WTC11 (cell line): ENCODE results near the gene SCAF11. TPM values are rescaled to one million over a fixed set of nuclear protein-coding genes. Genes with fewer than 3 reads are reported as not detected.
A peak's percentile ranks its signal among the peaks of the same experiment; 100 is the strongest.

Source experiments
- ATAC-seq: fragments of 200-7000 bp; cut with Tn5 transposase; 2 replicates; pipeline ENCODE4 v1.10.0; 2021; ENCODE audit warnings: mild to moderate bottlenecking, moderate library complexity
- CTCF ChIA-PET: fragments of 300-600 bp; sonication (Branson Sonifier 250); formaldehyde crosslinking; loops from one replicate; lab custom pipeline; 2021; ENCODE audit warnings: antibody characterized with exemption; lab: Charles Lee
- POLR2A ChIA-PET: fragments of 350-600 bp; sonication (Branson Sonifier 250); formaldehyde crosslinking; loops from one replicate; lab custom pipeline; 2021; ENCODE audit warnings: antibody characterized with exemption; lab: Charles Lee
- DNase-seq: peaks from one replicate; pipeline ENCODE4 v3.0.0; 2021; ENCODE audit warnings: low spot score
- H3K27ac Mint-ChIP-seq: 2 replicates; pipeline ENCODE4 v1.8.0; 2021; ENCODE audit warnings: mixed read lengths
- H3K27me3 Mint-ChIP-seq: 2 replicates; pipeline ENCODE4 v1.8.0; 2021; ENCODE audit warnings: low read depth, mild to moderate bottlenecking, moderate library complexity, mixed read lengths
- H3K36me3 Mint-ChIP-seq: 2 replicates; pipeline ENCODE4 v1.8.0; 2021; ENCODE audit warnings: mixed read lengths
- H3K4me1 Mint-ChIP-seq: 2 replicates; pipeline ENCODE4 v1.8.0; 2022; ENCODE audit warnings: mixed read lengths
- H3K4me3 Mint-ChIP-seq: 2 replicates; pipeline ENCODE4 v1.8.0; 2021; ENCODE audit warnings: mild to moderate bottlenecking, moderate library complexity, mixed read lengths
- H3K9me3 Mint-ChIP-seq: 2 replicates; pipeline ENCODE4 v1.8.0; 2021; ENCODE audit warnings: mixed read lengths
- CBFB ChIP-seq: sonication (generic); formaldehyde crosslinking; IDR thresholded peaks from 2 replicates; pipeline ENCODE4 v1.8.1; 2022; ENCODE audit warnings: mild to moderate bottlenecking, low read depth, missing genetic modification reagents
- CREM ChIP-seq: sonication (generic); formaldehyde crosslinking; IDR thresholded peaks from 2 replicates; pipeline ENCODE4 v1.8.1; 2022; ENCODE audit warnings: mild to moderate bottlenecking, missing genetic modification reagents, moderate library complexity
- GRHL2 ChIP-seq: fragments of 250-450 bp; sonication (Bioruptor Pico); IDR thresholded peaks from 2 replicates; pipeline ENCODE4 v1.8.0; 2022; ENCODE audit warnings: mild to moderate bottlenecking, moderate library complexity; ENCODE audit not compliant: insufficient replicate concordance, severe bottlenecking
- JAZF1 ChIP-seq: fragments of 250-450 bp; sonication (Bioruptor Pico); IDR thresholded peaks from 2 replicates; pipeline ENCODE4 v1.9.0; 2021; ENCODE audit warnings: moderate library complexity, mild to moderate bottlenecking, inconsistent platforms
- NR1H2 ChIP-seq: sonication (generic); formaldehyde crosslinking; IDR thresholded peaks from 2 replicates; pipeline ENCODE4 v1.9.0; 2021; ENCODE audit warnings: mild to moderate bottlenecking, moderate library complexity, missing genetic modification reagents
- RORB ChIP-seq: fragments of 250-450 bp; sonication (Bioruptor Pico); IDR thresholded peaks from 2 replicates; pipeline ENCODE4 v1.9.0; 2021; ENCODE audit warnings: mild to moderate bottlenecking
- SMAD3 ChIP-seq: sonication (generic); formaldehyde crosslinking; IDR thresholded peaks from 2 replicates; pipeline ENCODE4 v1.8.0; 2022; ENCODE audit warnings: missing genetic modification reagents, mild to moderate bottlenecking, borderline replicate concordance
- ZNF396 ChIP-seq: fragments of 250-450 bp; sonication (Bioruptor Pico); IDR thresholded peaks from 2 replicates; pipeline ENCODE4 v1.8.0; 2021; ENCODE audit warnings: mild to moderate bottlenecking, moderate library complexity, borderline replicate concordance
- total RNA-seq: library from RNA; stranded (reverse); gene quantifications from 3 replicates; pipeline ENCODE4 v1.2.3, GENCODE V29; 2021
- TF ChIP-seq, protein P1 (sequence below): sonication (generic); formaldehyde crosslinking; IDR thresholded peaks from 2 replicates; pipeline ENCODE4 v1.8.1; 2023; ENCODE audit warnings: mild to moderate bottlenecking, missing genetic modification reagents
- TF ChIP-seq, protein P2 (sequence below): sonication (generic); formaldehyde crosslinking; IDR thresholded peaks from 2 replicates; pipeline ENCODE4 v1.8.1; 2022; ENCODE audit warnings: low read depth, mild to moderate bottlenecking, moderate library complexity, missing genetic modification reagents, borderline replicate concordance
- TF ChIP-seq, protein P3 (sequence below): sonication (generic); formaldehyde crosslinking; IDR thresholded peaks from 2 replicates; pipeline ENCODE4 v1.8.1; 2022; ENCODE audit warnings: mild to moderate bottlenecking, missing genetic modification reagents, moderate library complexity, borderline replicate concordance
- TF ChIP-seq, protein P4 (sequence below): sonication (generic); formaldehyde crosslinking; IDR thresholded peaks from 2 replicates; pipeline ENCODE4 v1.8.0; 2022; ENCODE audit warnings: missing genetic modification reagents
- TF ChIP-seq, protein P5 (sequence below): fragments of 250-450 bp; sonication (Bioruptor Pico); IDR thresholded peaks from 2 replicates; pipeline ENCODE4 v2.1.2; 2022; ENCODE audit warnings: mild to moderate bottlenecking, moderate library complexity
- TF ChIP-seq, protein P6 (sequence below): sonication (generic); formaldehyde crosslinking; IDR thresholded peaks from 2 replicates; pipeline ENCODE4 v1.8.0; 2022; ENCODE audit warnings: mild to moderate bottlenecking, missing genetic modification reagents
- TF ChIP-seq, protein P7 (sequence below): fragments of 200-600 bp; IDR thresholded peaks from 2 replicates; pipeline ENCODE4 v1.8.0; 2022; ENCODE audit warnings: antibody characterized with exemption
- TF ChIP-seq, protein P8 (sequence below): sonication (generic); formaldehyde crosslinking; conservative IDR thresholded peaks from 2 replicates; pipeline ENCODE4 v1.8.1; 2022; ENCODE audit warnings: mild to moderate bottlenecking, missing genetic modification reagents

SCAF11 gene
- total RNA-seq, 1 experiment from 2014 or later = 72.6 TPM

DNA sequence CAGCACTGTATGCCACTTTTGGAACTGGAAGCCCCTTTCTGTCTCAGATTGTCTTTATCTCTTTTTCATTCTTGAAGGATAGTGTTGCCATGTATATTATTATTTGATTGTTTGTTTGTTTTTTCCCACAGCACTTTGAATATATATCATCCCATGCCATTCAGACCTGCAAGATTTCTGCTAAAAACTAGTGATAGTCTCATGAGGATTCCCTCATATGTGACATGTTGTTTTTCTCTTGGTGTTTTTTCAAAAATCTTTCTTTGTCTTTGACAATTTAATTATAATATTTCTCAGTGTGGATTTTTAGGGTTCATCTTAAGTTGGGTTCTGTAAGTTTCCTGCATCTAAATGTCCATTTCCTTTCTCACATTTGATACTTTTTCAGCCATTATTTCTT lies 36.8 kb upstream of the SCAF11 start:
- Mint-ChIP-seq H3K4me3 (no peak overlapping the region), H3K4me1 (peaks cover 1% of the 10 kb centered on the region), H3K27me3 (peaks cover 7% of the 10 kb centered on the region; the same call in 1 of the 2 replicates), H3K36me3 (peaks cover 48% of the 10 kb centered on the region), H3K27ac (no peak overlapping the region), H3K9me3 (peaks cover 66% of the 10 kb centered on the region)
- ATAC-seq (no peak), DNase-seq (no peak)
- POLR2A ChIA-PET = no interaction called here
- CTCF ChIA-PET = no interaction called here
- TF ChIP-seq GRHL2 (CRISPR knock-in tag) = no peak
- TF ChIP-seq, protein P1, sequence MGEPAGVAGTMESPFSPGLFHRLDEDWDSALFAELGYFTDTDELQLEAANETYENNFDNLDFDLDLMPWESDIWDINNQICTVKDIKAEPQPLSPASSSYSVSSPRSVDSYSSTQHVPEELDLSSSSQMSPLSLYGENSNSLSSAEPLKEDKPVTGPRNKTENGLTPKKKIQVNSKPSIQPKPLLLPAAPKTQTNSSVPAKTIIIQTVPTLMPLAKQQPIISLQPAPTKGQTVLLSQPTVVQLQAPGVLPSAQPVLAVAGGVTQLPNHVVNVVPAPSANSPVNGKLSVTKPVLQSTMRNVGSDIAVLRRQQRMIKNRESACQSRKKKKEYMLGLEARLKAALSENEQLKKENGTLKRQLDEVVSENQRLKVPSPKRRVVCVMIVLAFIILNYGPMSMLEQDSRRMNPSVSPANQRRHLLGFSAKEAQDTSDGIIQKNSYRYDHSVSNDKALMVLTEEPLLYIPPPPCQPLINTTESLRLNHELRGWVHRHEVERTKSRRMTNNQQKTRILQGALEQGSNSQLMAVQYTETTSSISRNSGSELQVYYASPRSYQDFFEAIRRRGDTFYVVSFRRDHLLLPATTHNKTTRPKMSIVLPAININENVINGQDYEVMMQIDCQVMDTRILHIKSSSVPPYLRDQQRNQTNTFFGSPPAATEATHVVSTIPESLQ (CRISPR knock-in tag) = no peak
- TF ChIP-seq JAZF1 (CRISPR knock-in tag) = no peak
- TF ChIP-seq, protein P2, sequence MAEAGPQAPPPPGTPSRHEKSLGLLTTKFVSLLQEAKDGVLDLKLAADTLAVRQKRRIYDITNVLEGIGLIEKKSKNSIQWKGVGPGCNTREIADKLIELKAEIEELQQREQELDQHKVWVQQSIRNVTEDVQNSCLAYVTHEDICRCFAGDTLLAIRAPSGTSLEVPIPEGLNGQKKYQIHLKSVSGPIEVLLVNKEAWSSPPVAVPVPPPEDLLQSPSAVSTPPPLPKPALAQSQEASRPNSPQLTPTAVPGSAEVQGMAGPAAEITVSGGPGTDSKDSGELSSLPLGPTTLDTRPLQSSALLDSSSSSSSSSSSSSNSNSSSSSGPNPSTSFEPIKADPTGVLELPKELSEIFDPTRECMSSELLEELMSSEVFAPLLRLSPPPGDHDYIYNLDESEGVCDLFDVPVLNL (CRISPR knock-in tag) = no peak
- TF ChIP-seq, protein P3, sequence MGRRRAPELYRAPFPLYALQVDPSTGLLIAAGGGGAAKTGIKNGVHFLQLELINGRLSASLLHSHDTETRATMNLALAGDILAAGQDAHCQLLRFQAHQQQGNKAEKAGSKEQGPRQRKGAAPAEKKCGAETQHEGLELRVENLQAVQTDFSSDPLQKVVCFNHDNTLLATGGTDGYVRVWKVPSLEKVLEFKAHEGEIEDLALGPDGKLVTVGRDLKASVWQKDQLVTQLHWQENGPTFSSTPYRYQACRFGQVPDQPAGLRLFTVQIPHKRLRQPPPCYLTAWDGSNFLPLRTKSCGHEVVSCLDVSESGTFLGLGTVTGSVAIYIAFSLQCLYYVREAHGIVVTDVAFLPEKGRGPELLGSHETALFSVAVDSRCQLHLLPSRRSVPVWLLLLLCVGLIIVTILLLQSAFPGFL (CRISPR knock-in tag) = no peak

DNA sequence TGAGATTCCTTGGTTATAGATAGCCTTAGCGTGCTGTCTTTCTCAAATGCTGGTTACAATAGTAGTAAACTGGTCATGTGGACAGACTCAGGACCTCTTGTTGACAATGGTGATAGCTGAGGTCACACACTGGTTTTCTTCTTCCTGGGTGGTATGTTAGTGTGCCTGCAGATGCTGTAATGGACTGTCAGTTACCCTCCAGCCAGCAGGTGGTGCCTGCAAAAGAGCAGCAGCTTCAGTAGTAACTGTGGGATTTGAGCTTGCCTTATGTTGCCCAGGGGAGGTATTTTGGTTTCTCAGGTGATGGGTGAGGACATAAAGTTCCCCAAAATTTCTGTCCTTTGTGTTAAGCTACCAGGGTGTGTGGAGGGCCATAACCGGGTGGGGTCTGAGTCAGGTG lies 33.7 kb upstream of the SCAF11 start:
- H3K4me1 Mint-ChIP-seq = peaks cover 17% of the 10 kb centered on the region
- DNase-seq = no peak
- H3K4me3 Mint-ChIP-seq = no peak overlapping the region
- H3K27me3 Mint-ChIP-seq = peaks cover 7% of the 10 kb centered on the region; the same call in 1 of the 2 replicates
- no peak for TF ChIP-seq RORB (CRISPR knock-in tag)
- TF ChIP-seq, protein P4, sequence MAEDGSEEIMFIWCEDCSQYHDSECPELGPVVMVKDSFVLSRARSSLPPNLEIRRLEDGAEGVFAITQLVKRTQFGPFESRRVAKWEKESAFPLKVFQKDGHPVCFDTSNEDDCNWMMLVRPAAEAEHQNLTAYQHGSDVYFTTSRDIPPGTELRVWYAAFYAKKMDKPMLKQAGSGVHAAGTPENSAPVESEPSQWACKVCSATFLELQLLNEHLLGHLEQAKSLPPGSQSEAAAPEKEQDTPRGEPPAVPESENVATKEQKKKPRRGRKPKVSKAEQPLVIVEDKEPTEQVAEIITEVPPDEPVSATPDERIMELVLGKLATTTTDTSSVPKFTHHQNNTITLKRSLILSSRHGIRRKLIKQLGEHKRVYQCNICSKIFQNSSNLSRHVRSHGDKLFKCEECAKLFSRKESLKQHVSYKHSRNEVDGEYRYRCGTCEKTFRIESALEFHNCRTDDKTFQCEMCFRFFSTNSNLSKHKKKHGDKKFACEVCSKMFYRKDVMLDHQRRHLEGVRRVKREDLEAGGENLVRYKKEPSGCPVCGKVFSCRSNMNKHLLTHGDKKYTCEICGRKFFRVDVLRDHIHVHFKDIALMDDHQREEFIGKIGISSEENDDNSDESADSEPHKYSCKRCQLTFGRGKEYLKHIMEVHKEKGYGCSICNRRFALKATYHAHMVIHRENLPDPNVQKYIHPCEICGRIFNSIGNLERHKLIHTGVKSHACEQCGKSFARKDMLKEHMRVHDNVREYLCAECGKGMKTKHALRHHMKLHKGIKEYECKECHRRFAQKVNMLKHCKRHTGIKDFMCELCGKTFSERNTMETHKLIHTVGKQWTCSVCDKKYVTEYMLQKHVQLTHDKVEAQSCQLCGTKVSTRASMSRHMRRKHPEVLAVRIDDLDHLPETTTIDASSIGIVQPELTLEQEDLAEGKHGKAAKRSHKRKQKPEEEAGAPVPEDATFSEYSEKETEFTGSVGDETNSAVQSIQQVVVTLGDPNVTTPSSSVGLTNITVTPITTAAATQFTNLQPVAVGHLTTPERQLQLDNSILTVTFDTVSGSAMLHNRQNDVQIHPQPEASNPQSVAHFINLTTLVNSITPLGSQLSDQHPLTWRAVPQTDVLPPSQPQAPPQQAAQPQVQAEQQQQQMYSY = no peak
- TF ChIP-seq SMAD3 = no peak
- no peak for TF ChIP-seq ZNF396 (CRISPR knock-in tag)
- TF ChIP-seq, protein P5, sequence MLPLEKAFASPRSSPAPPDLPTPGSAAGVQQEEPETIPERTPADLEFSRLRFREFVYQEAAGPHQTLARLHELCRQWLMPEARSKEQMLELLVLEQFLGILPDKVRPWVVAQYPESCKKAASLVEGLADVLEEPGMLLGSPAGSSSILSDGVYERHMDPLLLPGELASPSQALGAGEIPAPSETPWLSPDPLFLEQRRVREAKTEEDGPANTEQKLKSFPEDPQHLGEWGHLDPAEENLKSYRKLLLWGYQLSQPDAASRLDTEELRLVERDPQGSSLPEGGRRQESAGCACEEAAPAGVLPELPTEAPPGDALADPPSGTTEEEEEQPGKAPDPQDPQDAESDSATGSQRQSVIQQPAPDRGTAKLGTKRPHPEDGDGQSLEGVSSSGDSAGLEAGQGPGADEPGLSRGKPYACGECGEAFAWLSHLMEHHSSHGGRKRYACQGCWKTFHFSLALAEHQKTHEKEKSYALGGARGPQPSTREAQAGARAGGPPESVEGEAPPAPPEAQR (CRISPR knock-in tag) = no peak
- TF ChIP-seq CREM = no peak
- TF ChIP-seq, protein P6, sequence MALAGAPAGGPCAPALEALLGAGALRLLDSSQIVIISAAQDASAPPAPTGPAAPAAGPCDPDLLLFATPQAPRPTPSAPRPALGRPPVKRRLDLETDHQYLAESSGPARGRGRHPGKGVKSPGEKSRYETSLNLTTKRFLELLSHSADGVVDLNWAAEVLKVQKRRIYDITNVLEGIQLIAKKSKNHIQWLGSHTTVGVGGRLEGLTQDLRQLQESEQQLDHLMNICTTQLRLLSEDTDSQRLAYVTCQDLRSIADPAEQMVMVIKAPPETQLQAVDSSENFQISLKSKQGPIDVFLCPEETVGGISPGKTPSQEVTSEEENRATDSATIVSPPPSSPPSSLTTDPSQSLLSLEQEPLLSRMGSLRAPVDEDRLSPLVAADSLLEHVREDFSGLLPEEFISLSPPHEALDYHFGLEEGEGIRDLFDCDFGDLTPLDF = no peak
- no peak for TF ChIP-seq NR1H2 (CRISPR knock-in tag)
- TF ChIP-seq, protein P7, sequence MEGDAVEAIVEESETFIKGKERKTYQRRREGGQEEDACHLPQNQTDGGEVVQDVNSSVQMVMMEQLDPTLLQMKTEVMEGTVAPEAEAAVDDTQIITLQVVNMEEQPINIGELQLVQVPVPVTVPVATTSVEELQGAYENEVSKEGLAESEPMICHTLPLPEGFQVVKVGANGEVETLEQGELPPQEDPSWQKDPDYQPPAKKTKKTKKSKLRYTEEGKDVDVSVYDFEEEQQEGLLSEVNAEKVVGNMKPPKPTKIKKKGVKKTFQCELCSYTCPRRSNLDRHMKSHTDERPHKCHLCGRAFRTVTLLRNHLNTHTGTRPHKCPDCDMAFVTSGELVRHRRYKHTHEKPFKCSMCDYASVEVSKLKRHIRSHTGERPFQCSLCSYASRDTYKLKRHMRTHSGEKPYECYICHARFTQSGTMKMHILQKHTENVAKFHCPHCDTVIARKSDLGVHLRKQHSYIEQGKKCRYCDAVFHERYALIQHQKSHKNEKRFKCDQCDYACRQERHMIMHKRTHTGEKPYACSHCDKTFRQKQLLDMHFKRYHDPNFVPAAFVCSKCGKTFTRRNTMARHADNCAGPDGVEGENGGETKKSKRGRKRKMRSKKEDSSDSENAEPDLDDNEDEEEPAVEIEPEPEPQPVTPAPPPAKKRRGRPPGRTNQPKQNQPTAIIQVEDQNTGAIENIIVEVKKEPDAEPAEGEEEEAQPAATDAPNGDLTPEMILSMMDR = no peak
- TF ChIP-seq, protein P8, sequence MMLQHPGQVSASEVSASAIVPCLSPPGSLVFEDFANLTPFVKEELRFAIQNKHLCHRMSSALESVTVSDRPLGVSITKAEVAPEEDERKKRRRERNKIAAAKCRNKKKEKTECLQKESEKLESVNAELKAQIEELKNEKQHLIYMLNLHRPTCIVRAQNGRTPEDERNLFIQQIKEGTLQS = no peak
- TF ChIP-seq CBFB (CRISPR knock-in tag) = no peak
- no peak overlapping the region for H3K27ac Mint-ChIP-seq
- CTCF ChIA-PET = interaction anchor here (0.6 to 1.3 kb wide), 3 partner anchors 9 to 42 kb away, joined by 3 to 7 read pairs (median 3); no protein-coding TSS in a partner anchor
- peaks cover 58% of the 10 kb centered on the region for H3K36me3 Mint-ChIP-seq
- POLR2A ChIA-PET = no interaction called here
- peak; percentile 50; the same call in 1 of the 2 replicates for ATAC-seq
- H3K9me3 Mint-ChIP-seq = peaks cover 75% of the 10 kb centered on the region
